Right lobe of liver (tissue), 4 donors: Measurements from ENCODE around the gene IL21R.

Experiments used
- CTCF ChIP-seq, 4 donors: fragments of 200-600 bp in 3 of 4; fragments of 450-650 bp in 1 of 4; IDR thresholded peaks; one replicate each; pipeline versions ENCODE4 v1.5.1 to v1.8.0; 2016 to 2022; ENCODE audit warnings: antibody characterized with exemption in 4 of 4, mild to moderate bottlenecking in 2 of 4
- POLR2A ChIP-seq: fragments of 450-650 bp; IDR thresholded peaks from one replicate; pipeline ENCODE4 v1.6.1; 2017; ENCODE audit warnings: antibody characterized with exemption, mild to moderate bottlenecking
- donor health status: DM: no; HTN: no; CAD: no.
- donor health status: DM: no; HTN: no; CAD: no.
- donor health status: DM: no; HTN: yes; CAD: no.

- TF ChIP-seq CTCF (IDR thresholded peaks at IDR 0.05) (no peak), POLR2A (no peak)
Measured at GRCh38 chr16:27383556-27384243, 18.3 kb upstream of the IL21R start.
